GM12864 (cell line): ENCODE data around the gene CFB.

Experiments used
- DNase-seq: peaks from one replicate; pipeline ENCODE4 v3.0.0-alpha.2; 2011; ENCODE audit warnings: low read depth
- H3K4me3 ChIP-seq: 2 replicates; pipeline ENCODE4 v1.5.1; 2011; ENCODE audit warnings: mild to moderate bottlenecking, low read depth, low read length, control low read depth
- CTCF ChIP-seq: IDR thresholded peaks from 2 replicates; pipeline ENCODE4 v1.5.1; 2011; ENCODE audit warnings: low read depth, mild to moderate bottlenecking, moderate library complexity, low read length, control low read depth, inconsistent platforms; ENCODE audit errors: missing control alignments

The CFB gene

GRCh38 chr6:31915756-31916155 is 30.1 kb upstream of the CFB start:
- no peak for TF ChIP-seq CTCF
- H3K4me3 ChIP-seq = no peak overlapping the region
- no peak for DNase-seq

DNA sequence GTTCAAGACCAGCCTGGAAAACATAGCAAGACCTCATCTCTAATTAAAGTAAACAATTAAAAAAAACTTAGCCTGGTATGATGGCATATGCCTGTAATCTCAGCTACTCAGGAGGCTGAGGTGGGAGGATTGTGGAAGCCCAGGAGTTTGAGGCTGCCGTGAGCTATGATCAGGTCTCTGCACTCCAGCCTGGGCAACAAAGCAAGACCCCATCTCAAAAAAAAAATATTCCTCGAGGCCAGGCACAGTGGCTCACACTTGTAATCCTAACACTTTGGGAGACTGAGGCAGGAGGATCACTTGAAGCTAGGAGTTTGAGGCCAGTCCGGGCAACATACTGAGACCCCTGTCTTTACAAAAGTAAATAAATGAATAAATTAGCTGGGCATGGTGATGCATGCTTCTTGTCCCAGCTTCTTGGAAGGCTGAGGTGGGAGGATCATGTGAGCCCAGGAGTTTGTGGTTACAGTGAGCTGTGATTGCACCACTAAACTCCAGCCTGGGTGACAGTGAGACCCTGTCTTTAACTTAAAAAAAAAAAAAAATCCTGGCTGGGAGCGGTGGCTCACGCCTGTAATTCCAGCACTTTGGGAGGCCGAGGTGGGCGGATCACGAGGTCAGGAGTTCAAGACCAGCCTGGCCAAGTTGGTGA is 27.7 kb upstream of the CFB start:
- no peak overlapping the region for H3K4me3 ChIP-seq
- TF ChIP-seq CTCF = no peak
- DNase-seq = no peak

- DNase-seq = no peak
- TF ChIP-seq CTCF = no peak
- H3K4me3 ChIP-seq = no peak overlapping the region
Observed at GRCh38 chr6:31919624-31920303, 26.1 kb upstream of the CFB start.

- no peak for TF ChIP-seq CTCF
- H3K4me3 ChIP-seq = no peak overlapping the region
- DNase-seq = no peak
Observed at GRCh38 chr6:31920811-31921210, 25.1 kb upstream of the CFB start.

DNA sequence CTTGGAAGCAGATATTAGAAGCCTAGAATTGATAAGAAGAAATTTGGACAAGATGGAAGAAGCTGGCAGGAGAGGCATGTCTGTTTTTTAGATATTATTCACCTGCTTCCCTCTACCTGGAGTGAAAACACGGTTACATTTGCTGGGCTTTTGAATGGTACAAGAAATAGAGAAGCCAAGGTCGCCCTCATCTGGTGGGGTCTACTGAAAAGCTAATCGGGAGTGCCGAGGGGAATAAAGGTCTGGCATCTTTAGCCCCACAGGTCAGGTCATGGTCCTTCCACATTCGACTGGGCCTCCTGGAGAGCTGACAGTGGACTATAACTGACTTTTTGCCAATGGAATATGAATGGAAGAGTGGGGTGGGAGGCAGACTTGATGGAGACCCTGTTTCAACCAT is 23.0 kb upstream of the CFB start:
- no peak overlapping the region for H3K4me3 ChIP-seq
- peak; percentile 27 for TF ChIP-seq CTCF
- no peak for DNase-seq

DNA sequence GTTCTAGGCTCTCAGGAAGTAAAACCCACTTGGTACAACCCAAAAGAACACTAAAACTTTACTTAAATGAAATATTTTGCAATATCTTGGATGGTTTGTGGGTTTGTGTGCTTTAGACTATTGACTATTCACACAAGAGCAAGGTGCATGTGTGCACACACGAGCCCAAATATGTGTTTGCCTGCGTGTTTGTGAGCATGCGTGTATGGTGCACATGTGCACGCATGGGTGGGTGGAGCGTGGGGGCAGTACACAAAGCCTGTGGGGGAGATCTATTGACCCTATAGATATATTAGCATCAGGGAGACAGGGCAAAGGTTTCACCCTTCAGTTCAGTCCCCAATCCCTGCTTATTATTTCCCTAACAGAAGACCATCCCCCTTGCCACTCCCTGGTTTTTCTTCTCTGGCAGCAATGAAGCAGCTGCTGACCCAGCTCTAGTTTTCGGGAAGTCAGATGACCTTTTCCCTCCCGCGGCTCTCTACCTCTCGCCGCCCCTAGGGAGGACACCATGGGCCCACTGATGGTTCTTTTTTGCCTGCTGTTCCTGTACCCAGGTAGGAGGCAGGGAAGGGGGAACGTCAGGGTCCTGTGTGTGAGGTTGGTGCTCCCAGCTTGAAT is 18.5 kb upstream of the CFB start, which contains the start of gene C2:
Gene C2 (plus strand): TSS at position 476 of the 621 bp plus-strand sequence. CDS start 36 bp downstream, at position 512.
- DNase-seq = no peak
- no peak for TF ChIP-seq CTCF
- H3K4me3 ChIP-seq = no peak within 1 kb of the TSS
